Renal cortex interstitium (tissue), 11 donors: Measurements from ENCODE around the gene MTCL1. TPM values are rescaled to one million over a fixed set of nuclear protein-coding genes. Genes with fewer than 3 reads are reported as not detected.
A peak's percentile ranks its signal among the peaks of the same experiment; 100 is the strongest.

Experiments
- DNase-seq, 11 donors: peaks; one replicate each; pipeline ENCODE4 v3.0.0-alpha.2; 2013; ENCODE audit warnings: low read depth in 9 of 11, low spot score in 4 of 11; ENCODE audit errors: extremely low read depth in 1 of 11
- polyA plus RNA-seq, 3 donors: library from polyadenylated mRNA; unstranded; fragments of 120-200 nt; gene quantifications; one replicate each; pipeline ENCODE4 v1.2.1, GENCODE V29; 2013; ENCODE audit not compliant: insufficient read length in 3 of 3

MTCL1 gene
- polyA plus RNA-seq, 3 donors, result 18.5 to 58.2 (median 31.4) TPM

GRCh38 chr18:8834881-8835280 lies 129.5 kb downstream of the MTCL1 start:
- no peak for DNase-seq

- DNase-seq, result no peak
Measured at GRCh38 chr18:8835521-8835953, 130.2 kb downstream of the MTCL1 start.

GRCh38 chr18:8839281-8839680 lies 133.9 kb downstream of the MTCL1 start:
- no peak for DNase-seq

DNA sequence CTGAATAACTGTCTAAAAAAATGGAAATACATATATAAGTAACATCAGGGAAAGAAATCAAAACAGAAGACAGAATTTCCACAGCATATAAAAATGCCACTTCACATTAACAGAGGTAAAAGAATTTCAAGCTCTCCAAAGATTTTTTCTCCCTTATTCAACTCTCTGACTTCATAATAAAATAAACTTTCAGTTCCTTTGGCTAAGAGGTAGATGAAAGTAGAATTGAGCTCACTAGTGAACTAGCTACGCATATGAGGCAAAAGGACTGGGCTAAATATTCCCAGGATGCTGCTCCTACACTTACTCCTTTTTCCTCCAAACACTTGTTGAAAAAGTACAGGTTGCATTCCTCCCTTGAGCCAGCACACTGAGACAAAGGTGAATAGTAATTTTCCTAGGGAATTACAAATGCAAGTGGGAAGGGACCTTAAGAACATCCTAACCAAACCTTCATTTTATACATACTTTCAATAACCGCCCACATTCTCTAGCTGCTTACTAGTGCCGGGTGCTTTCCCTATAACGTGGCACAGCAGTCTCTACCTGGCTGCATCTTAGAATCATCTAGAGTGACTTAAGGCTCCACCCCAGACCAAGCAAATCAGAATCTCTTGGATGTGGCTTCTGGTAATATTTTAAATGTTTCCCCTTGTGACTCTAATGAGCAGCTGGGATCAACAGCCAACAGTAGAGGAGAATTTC lies 136.6 kb downstream of the MTCL1 start:
- DNase-seq, result no peak

- DNase-seq, result no peak
Measured at GRCh38 chr18:8842506-8842905, 137.2 kb downstream of the MTCL1 start.

GRCh38 chr18:8843005-8843404 lies 137.6 kb downstream of the MTCL1 start:
- DNase-seq, result no peak

- DNase-seq, result peak in 3 of 11 donors; percentile 17 to 43 (median 32)
Measured at GRCh38 chr18:8844721-8845148, 139.4 kb downstream of the MTCL1 start.

DNA sequence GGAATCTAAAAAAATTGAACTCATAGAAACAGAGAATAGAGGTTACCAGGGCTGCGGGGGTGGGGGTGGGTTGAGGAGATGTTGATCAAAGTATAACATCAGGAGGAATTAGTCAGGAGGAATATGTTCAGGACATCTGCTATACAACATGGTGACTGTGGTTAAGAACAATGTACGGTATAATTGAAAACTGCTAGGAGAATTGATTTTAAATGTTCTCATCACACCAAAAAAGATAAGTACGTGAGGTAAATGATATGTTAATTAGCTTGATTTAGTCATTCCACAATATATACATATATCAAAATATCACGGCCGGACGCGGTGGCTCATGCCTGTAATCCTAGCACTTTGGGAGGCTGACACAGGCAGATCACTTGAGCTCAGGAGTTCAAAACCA lies 140.2 kb downstream of the MTCL1 start:
- DNase-seq, result no peak

DNA sequence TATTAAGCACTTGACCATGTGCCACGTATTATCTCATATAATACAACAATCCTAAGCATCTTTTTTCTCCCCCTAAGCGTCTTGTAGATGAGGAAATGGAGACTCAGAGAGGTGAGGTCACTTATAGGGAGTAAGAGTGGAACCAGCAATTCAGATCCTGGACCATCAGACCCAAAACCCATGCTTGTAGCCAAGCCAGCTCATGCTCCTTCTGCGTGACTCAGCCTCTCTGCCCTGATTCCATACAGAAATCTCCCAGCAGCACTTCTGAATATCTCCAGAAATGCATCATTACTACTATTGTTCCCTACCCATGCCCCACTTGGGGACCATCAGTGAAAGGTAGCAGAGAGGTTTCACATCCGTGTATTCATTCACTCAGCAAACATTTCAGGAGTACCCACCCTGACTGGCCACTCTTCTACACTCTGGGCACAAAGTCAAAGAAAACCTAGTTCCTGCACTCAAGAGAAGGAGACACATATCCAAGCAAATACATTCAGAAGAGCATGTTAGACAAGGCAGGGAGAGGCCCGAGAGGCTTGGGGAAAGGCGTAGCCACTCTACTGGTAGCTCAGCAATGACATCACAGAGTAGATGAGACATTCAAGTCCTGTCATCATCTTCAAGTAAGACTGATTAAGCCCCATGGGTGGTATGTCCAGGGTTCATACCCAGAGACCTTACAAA lies 141.9 kb downstream of the MTCL1 start:
- no peak for DNase-seq

GRCh38 chr18:8847900-8848299 lies 142.5 kb downstream of the MTCL1 start:
- no peak for DNase-seq

GRCh38 chr18:8848541-8848940 lies 143.2 kb downstream of the MTCL1 start:
- no peak for DNase-seq

GRCh38 chr18:8849696-8850095 lies 144.3 kb downstream of the MTCL1 start:
- DNase-seq, result no peak

- no peak for DNase-seq
Measured at GRCh38 chr18:8851659-8852058, 146.3 kb downstream of the MTCL1 start.

DNA sequence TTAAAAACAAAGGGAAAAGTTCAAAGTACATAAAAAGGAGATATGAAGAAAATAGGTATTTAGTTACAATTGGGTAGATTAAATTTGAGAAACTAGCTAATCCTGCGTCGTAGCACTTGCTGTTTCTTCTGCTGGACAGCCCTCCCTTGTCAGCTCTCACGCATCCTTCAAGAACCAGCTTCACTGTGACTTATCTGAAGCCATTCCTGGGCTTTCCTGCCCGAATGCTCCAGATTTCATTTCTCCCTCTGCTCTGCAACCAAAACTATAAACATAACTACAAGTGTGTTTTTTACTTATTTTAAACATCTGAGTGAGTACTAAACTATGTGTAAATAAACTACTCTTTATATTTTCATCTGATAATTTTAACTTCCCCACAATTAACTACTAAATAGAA lies 149.2 kb downstream of the MTCL1 start:
- DNase-seq, result no peak

GRCh38 chr18:8854962-8855361 lies 149.6 kb downstream of the MTCL1 start:
- DNase-seq, result no peak

- DNase-seq, result no peak
Measured at GRCh38 chr18:8856212-8856611, 150.9 kb downstream of the MTCL1 start.

DNA sequence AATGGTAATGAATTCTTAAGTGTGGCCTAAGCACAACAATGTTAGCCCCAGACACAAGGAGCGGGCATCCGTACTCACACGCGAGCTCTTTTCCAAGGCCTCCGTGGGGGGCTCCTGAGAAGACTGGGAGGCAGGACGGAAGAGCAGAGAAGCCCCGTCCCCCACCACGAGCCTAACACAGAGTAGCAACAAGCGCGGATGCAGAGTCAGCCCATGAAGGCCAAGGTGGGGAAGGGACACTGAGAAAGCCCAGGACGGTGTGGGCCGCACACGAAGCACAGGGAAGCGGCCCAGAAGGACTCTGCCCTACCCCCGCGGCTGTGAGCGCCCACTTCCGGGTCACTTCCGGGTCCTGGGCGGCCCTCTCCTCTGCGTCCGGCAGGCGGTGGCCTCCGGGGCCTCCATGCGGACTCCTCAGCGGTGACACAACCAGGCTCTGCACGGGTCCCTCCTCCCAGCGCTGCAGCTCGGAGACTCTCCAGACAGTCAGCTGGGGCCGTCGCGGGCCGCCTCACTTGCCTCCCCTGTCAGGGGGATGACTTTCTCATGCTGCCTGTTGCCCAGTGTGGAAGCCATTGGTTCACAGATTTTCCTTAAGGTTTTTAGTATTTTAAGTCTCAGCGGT lies 151.5 kb downstream of the MTCL1 start:
- DNase-seq, result no peak

DNA sequence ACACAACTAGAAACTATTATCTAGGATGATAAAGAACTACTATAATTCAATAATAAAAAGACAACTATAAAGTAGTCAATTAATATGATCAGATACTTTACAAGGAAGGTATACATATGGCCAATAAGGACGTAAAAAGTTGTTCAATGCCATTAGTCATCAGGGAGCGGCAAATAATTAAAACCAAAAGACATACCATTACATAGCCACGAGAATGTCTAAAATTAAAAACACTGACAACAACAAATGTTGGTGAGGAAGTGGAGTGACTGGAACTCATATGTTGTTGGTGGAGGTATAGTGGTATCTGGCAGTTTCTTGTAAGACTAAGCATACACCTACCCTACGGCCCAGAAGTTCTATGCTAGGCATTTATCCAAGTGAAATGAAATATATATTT lies 152.4 kb downstream of the MTCL1 start:
- DNase-seq, result no peak

- DNase-seq, result no peak
Measured at GRCh38 chr18:8858888-8859511, 153.6 kb downstream of the MTCL1 start.
